Measurements from ENCODE around the gene KRTAP10-4.

The KRTAP10-4 gene

DNA sequence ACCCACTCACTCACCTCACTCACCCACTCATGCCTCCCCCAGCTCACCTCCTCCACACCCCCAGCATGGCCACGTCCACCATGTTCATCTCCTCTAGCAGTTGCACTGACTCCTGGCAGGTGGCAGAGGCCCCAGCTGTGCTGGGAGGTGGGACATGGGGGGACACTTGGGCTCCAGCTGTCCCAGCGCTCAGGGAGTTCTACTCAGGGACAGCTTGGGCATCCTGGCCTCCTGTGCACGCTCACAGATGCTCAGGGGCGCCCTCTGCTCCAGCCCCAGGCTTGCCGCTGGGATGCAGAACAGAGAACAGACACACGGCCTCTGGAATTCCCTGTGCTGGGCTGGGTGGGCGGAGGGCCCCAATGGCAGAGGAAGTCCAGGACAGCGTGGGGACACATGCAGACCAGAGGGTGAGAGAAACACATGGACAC is 43.6 kb downstream of the KRTAP10-4 start:
- no peak for DNase-seq (ENCODE audit: low read depth)

DNA sequence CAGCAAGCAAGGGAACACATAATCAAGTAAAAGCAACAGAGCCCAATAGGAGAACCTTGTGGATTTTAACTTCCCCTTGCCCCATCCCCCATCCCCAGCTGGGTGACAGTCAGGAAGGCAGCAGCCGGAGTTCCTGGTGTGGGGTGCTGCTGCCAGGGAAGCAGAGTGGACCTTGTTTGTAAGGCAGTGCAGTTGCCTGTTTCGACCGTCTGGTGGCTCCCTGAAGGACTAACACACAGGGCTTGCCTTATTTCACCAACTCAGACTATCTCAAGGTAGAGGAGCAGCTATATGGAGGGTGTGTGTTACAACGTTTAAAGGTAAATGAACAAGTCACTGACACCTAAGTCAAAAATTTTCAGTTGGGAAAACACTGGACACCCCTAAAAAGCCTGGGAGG is 45.0 kb downstream of the KRTAP10-4 start:
- no peak for DNase-seq (ENCODE audit: low read depth)

DNA sequence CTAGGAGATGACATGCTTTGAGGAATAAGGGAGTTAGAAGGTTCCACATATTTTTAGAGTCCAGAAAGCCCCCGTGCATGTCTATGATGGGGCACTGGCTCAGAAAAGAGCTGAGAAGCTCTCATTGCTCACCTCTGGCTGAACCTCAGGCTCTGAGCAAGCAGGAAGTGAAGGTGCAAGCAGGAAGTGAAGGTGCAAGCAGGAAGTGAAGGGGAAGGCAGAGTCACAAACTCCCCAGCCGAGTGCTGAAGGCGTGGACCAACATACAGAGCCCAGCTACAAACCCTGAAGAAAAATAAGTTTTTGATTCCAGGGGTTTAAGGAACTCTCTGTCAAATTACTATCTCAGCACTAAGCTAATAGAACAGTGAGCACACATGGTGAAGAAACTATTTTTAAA is 45.4 kb downstream of the KRTAP10-4 start:
- DNase-seq (ENCODE audit: low read depth): peak; percentile 47

DNA sequence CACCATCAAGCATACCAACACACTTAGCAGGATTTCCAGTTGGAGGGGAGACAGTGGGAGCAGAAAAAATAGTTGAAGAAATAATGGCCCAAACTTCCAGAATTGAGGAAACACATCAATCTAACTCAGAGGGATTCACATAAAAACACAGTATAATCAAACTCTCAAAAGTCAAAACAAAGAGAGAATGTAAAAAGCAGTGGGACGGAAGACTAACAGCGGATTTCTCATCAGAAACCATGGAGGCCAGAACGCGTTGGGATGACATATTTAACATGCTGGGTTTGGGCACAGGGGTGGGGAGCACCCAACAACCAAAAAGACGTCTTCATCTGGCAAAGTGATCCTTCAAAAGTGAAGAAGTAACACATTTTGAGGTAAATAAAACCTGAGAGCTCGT is 46.4 kb downstream of the KRTAP10-4 start:
- DNase-seq (ENCODE audit: low read depth): no peak

DNA sequence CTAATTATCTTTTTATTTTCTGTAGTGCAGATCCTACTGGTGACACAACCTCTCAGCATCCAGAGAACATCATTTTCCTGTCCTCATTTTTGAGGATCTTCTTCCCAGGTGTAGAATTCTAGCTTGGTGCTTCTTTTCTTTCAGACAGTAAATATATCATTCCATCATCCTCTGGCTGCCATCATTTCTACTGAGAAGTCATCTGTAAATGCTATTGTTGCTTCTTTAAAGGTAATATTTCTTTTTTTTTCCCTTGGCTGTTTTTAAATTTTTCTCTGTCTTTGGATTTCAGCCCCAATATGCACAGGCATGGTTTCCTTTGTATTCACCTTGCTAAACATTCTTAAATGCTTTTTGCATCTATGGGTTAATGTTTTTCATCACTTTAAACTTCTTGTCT is 50.0 kb downstream of the KRTAP10-4 start:
- DNase-seq (ENCODE audit: low read depth): no peak

All from stimulated activated CD8-positive, alpha-beta memory T cell treated with anti-CD3 and anti-CD28 coated beads, Interleukin-12 subunit alpha, Interleukin-12 subunit beta, amount 100 ng/mL, for 1 hour (primary cell).